ENCODE data around the gene KRT79.

Gene KRT79

GRCh38 chr12:52813203-52813819, 20.8 kb downstream of the KRT79 start:
- H3K27ac Mint-ChIP-seq: no peak overlapping the region
- no peak overlapping the region for H3K4me3 Mint-ChIP-seq
- ATAC-seq (no peak), DNase-seq (no peak)
- no peaks in the 10 kb centered on the region for H3K9me3 Mint-ChIP-seq
- H3K36me3 Mint-ChIP-seq (ENCODE audit: low read depth): no peaks in the 10 kb centered on the region
- no peaks in the 10 kb centered on the region for H3K27me3 Mint-ChIP-seq
- peaks cover 10% of the 10 kb centered on the region for H3K4me1 Mint-ChIP-seq

GRCh38 chr12:52812749-52813148, 21.4 kb downstream of the KRT79 start:
- H3K27me3 Mint-ChIP-seq: no peaks in the 10 kb centered on the region
- ATAC-seq: no peak

GRCh38 chr12:52812073-52812400, 22.1 kb downstream of the KRT79 start:
- no peak for DNase-seq
- ATAC-seq: no peak
- Mint-ChIP-seq H3K27ac (no peak overlapping the region), H3K36me3 (ENCODE audit: low read depth) (no peaks in the 10 kb centered on the region), H3K4me1 (no peaks in the 10 kb centered on the region), H3K9me3 (no peaks in the 10 kb centered on the region), H3K4me3 (no peak overlapping the region), H3K27me3 (no peaks in the 10 kb centered on the region)

More at GRCh38 chr12:52812749-52813148, 21.4 kb downstream of the KRT79 start:
- DNase-seq: no peak
- H3K27ac Mint-ChIP-seq: no peak overlapping the region
- H3K36me3 Mint-ChIP-seq (ENCODE audit: low read depth): no peaks in the 10 kb centered on the region
- peaks cover 6% of the 10 kb centered on the region for H3K4me1 Mint-ChIP-seq
- H3K9me3 Mint-ChIP-seq: no peaks in the 10 kb centered on the region
- no peak overlapping the region for H3K4me3 Mint-ChIP-seq

- DNase-seq (no peak), ATAC-seq (no peak)
- Mint-ChIP-seq H3K4me1 (no peaks in the 10 kb centered on the region), H3K36me3 (ENCODE audit: low read depth) (no peaks in the 10 kb centered on the region), H3K27ac (no peak overlapping the region), H3K9me3 (no peaks in the 10 kb centered on the region), H3K4me3 (no peak overlapping the region), H3K27me3 (no peaks in the 10 kb centered on the region)
Measured at GRCh38 chr12:52811191-52812072, 22.7 kb downstream of the KRT79 start.

- no peaks in the 10 kb centered on the region for H3K27me3 Mint-ChIP-seq
Measured at GRCh38 chr12:52810554-52810953, 23.6 kb downstream of the KRT79 start.

GRCh38 chr12:52809166-52809565, 24.9 kb downstream of the KRT79 start:
- H3K27me3 Mint-ChIP-seq: no peaks in the 10 kb centered on the region
- H3K4me1 Mint-ChIP-seq: no peaks in the 10 kb centered on the region
- no peak for ATAC-seq
- H3K36me3 Mint-ChIP-seq (ENCODE audit: low read depth): no peaks in the 10 kb centered on the region
- H3K4me3 Mint-ChIP-seq: no peak overlapping the region
- no peak overlapping the region for H3K27ac Mint-ChIP-seq
- DNase-seq: no peak
- no peaks in the 10 kb centered on the region for H3K9me3 Mint-ChIP-seq

More at GRCh38 chr12:52810554-52810953, 23.6 kb downstream of the KRT79 start:
- Mint-ChIP-seq H3K9me3 (no peaks in the 10 kb centered on the region), H3K4me3 (no peak overlapping the region), H3K27ac (no peak overlapping the region), H3K4me1 (no peaks in the 10 kb centered on the region), H3K36me3 (ENCODE audit: low read depth) (no peaks in the 10 kb centered on the region)
- ATAC-seq (no peak), DNase-seq (no peak)

GRCh38 chr12:52808573-52809160, 25.4 kb downstream of the KRT79 start:
- no peaks in the 10 kb centered on the region for H3K4me1 Mint-ChIP-seq
- no peak for DNase-seq
- no peaks in the 10 kb centered on the region for H3K27me3 Mint-ChIP-seq
- no peak for ATAC-seq
- no peak overlapping the region for H3K4me3 Mint-ChIP-seq
- H3K27ac Mint-ChIP-seq: no peak overlapping the region
- no peaks in the 10 kb centered on the region for H3K36me3 Mint-ChIP-seq (ENCODE audit: low read depth)
- no peaks in the 10 kb centered on the region for H3K9me3 Mint-ChIP-seq

GRCh38 chr12:52807544-52808470, 26.3 kb downstream of the KRT79 start:
- H3K9me3 Mint-ChIP-seq: no peaks in the 10 kb centered on the region
- no peaks in the 10 kb centered on the region for H3K27me3 Mint-ChIP-seq
- no peak overlapping the region for H3K27ac Mint-ChIP-seq
- H3K36me3 Mint-ChIP-seq (ENCODE audit: low read depth): no peaks in the 10 kb centered on the region
- no peak for ATAC-seq
- DNase-seq: no peak
- H3K4me1 Mint-ChIP-seq: no peaks in the 10 kb centered on the region
- H3K4me3 Mint-ChIP-seq: no peak overlapping the region

GRCh38 chr12:52806821-52807543, 27.1 kb downstream of the KRT79 start:
- DNase-seq (no peak), ATAC-seq (no peak)
- H3K27ac Mint-ChIP-seq: no peak overlapping the region
- no peaks in the 10 kb centered on the region for H3K27me3 Mint-ChIP-seq
- H3K4me3 Mint-ChIP-seq: no peak overlapping the region
- H3K4me1 Mint-ChIP-seq: no peaks in the 10 kb centered on the region
- H3K36me3 Mint-ChIP-seq (ENCODE audit: low read depth): no peaks in the 10 kb centered on the region
- H3K9me3 Mint-ChIP-seq: no peaks in the 10 kb centered on the region

- no peaks in the 10 kb centered on the region for H3K27me3 Mint-ChIP-seq
- DNase-seq: no peak
- no peak overlapping the region for H3K4me3 Mint-ChIP-seq
- no peaks in the 10 kb centered on the region for H3K9me3 Mint-ChIP-seq
- ATAC-seq: no peak
- no peaks in the 10 kb centered on the region for H3K4me1 Mint-ChIP-seq
- H3K27ac Mint-ChIP-seq: no peak overlapping the region
- H3K36me3 Mint-ChIP-seq (ENCODE audit: low read depth): no peaks in the 10 kb centered on the region
Measured at GRCh38 chr12:52806169-52806811, 27.8 kb downstream of the KRT79 start.

GRCh38 chr12:52805739-52806138, 28.4 kb downstream of the KRT79 start:
- ATAC-seq (no peak), DNase-seq (no peak)
- Mint-ChIP-seq H3K27ac (no peak overlapping the region), H3K36me3 (ENCODE audit: low read depth) (no peaks in the 10 kb centered on the region), H3K27me3 (no peaks in the 10 kb centered on the region), H3K4me3 (no peak overlapping the region), H3K4me1 (no peaks in the 10 kb centered on the region), H3K9me3 (no peaks in the 10 kb centered on the region)

- Mint-ChIP-seq H3K27me3 (no peaks in the 10 kb centered on the region), H3K36me3 (ENCODE audit: low read depth) (no peaks in the 10 kb centered on the region), H3K4me1 (no peaks in the 10 kb centered on the region), H3K9me3 (no peaks in the 10 kb centered on the region), H3K4me3 (no peak overlapping the region), H3K27ac (no peak overlapping the region)
- ATAC-seq (no peak), DNase-seq (no peak)
Measured at GRCh38 chr12:52805000-52805399, 29.1 kb downstream of the KRT79 start.

- ATAC-seq: no peak
Measured at GRCh38 chr12:52802442-52802841, 31.7 kb downstream of the KRT79 start.

More at GRCh38 chr12:52802442-52802841, 31.7 kb downstream of the KRT79 start:
- Mint-ChIP-seq H3K27ac (no peak overlapping the region), H3K36me3 (ENCODE audit: low read depth) (no peaks in the 10 kb centered on the region), H3K27me3 (no peaks in the 10 kb centered on the region), H3K9me3 (no peaks in the 10 kb centered on the region), H3K4me3 (no peak overlapping the region), H3K4me1 (no peaks in the 10 kb centered on the region)
- no peak for DNase-seq
